Measurements from ENCODE around the gene ABHD12B. TPM values are rescaled to one million over a fixed set of nuclear protein-coding genes. Genes with fewer than 3 reads are reported as not detected.

Gene ABHD12B
- total and polyA plus RNA-seq, 2 experiments from 2014 or later = 9.0 to 52.8 TPM

DNA sequence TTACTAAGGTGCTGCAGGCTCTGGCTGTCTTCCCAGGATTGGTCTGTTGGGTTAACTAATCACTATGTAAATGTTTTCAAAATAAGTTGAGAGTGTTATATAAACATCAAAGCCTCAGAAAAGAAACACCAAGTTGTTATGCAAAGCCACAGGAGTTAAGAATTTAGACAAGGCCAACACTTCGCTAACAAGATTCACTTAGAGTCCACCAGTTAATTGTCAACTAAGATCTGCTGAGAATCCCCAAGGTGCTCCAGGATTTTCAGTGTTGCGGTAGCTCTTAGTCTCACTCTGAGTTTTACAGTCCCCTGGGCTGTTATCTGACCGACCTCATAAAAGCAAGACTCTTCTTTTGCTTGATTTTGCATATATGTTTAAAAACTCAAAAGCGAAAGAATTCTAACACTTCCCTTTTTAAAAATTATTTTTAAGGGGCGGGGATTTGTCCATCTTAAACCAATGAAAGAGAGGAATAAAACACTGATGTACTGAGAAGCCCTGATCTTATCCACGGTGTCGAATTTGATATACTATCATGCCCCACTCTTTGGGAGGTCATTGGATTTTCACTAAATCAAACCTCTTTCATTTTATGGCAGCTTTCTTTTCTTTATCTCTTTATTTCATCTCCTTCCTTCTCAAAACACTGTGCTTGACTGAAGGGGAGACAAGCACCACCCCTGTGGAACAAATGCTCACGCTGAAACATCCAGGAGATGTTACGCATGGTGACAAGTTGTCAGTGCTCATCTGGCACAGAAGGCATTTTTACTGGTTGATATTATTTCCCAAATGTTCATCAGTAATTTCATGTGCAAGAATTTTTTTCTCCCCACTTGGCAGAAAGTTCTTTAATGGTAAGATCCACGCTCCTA, 47.9 kb upstream of the ABHD12B start:
- Histone ChIP-seq H3K4me1 (ENCODE audit: insufficient read depth) (peaks cover 62% of the 10 kb centered on the region), H3K4me3 (no peak overlapping the region), H3F3A (replicated peaks; ENCODE audit: low read depth) (peaks cover 7% of the 10 kb centered on the region; the same call in 1 of the 2 replicates), H3K9me2 (ENCODE audit: insufficient read depth) (no peaks in the 10 kb centered on the region), H4K20me1 (replicated peaks; ENCODE audit: insufficient read depth) (peaks cover 49% of the 10 kb centered on the region), H2AFZ (no peak overlapping the region), H3K27ac (ENCODE audit: low read depth) (no peak overlapping the region), H3K36me3 (ENCODE audit: insufficient read depth) (no peaks in the 10 kb centered on the region), H3K27me3 (ENCODE audit: insufficient read depth) (peaks cover 93% of the 10 kb centered on the region), H3K79me2 (replicated peaks; ENCODE audit: insufficient read depth) (peaks cover 45% of the 10 kb centered on the region), H3K4me2 (peak overlapping the region; percentile 33)
- TF ChIP-seq EZH2phosphoT487 (IDR thresholded peaks at IDR 0.05; ENCODE audit: unreplicated experiment) (no peak), NANOG (IDR thresholded peaks at IDR 0.05; ENCODE audit: borderline replicate concordance) (peak; percentile 30; the same call in 1 of the 2 replicates), ZNF331 (CRISPR knock-in tag; IDR thresholded peaks at IDR 0.05; ENCODE audit: low read depth) (no peak), CREB1 (CRISPR knock-in tag; IDR thresholded peaks at IDR 0.05; ENCODE audit: low read depth) (no peak), STAT1 (IDR thresholded peaks at IDR 0.05; ENCODE audit: unreplicated experiment) (no peak)
- TF ChIP-seq, protein P1, sequence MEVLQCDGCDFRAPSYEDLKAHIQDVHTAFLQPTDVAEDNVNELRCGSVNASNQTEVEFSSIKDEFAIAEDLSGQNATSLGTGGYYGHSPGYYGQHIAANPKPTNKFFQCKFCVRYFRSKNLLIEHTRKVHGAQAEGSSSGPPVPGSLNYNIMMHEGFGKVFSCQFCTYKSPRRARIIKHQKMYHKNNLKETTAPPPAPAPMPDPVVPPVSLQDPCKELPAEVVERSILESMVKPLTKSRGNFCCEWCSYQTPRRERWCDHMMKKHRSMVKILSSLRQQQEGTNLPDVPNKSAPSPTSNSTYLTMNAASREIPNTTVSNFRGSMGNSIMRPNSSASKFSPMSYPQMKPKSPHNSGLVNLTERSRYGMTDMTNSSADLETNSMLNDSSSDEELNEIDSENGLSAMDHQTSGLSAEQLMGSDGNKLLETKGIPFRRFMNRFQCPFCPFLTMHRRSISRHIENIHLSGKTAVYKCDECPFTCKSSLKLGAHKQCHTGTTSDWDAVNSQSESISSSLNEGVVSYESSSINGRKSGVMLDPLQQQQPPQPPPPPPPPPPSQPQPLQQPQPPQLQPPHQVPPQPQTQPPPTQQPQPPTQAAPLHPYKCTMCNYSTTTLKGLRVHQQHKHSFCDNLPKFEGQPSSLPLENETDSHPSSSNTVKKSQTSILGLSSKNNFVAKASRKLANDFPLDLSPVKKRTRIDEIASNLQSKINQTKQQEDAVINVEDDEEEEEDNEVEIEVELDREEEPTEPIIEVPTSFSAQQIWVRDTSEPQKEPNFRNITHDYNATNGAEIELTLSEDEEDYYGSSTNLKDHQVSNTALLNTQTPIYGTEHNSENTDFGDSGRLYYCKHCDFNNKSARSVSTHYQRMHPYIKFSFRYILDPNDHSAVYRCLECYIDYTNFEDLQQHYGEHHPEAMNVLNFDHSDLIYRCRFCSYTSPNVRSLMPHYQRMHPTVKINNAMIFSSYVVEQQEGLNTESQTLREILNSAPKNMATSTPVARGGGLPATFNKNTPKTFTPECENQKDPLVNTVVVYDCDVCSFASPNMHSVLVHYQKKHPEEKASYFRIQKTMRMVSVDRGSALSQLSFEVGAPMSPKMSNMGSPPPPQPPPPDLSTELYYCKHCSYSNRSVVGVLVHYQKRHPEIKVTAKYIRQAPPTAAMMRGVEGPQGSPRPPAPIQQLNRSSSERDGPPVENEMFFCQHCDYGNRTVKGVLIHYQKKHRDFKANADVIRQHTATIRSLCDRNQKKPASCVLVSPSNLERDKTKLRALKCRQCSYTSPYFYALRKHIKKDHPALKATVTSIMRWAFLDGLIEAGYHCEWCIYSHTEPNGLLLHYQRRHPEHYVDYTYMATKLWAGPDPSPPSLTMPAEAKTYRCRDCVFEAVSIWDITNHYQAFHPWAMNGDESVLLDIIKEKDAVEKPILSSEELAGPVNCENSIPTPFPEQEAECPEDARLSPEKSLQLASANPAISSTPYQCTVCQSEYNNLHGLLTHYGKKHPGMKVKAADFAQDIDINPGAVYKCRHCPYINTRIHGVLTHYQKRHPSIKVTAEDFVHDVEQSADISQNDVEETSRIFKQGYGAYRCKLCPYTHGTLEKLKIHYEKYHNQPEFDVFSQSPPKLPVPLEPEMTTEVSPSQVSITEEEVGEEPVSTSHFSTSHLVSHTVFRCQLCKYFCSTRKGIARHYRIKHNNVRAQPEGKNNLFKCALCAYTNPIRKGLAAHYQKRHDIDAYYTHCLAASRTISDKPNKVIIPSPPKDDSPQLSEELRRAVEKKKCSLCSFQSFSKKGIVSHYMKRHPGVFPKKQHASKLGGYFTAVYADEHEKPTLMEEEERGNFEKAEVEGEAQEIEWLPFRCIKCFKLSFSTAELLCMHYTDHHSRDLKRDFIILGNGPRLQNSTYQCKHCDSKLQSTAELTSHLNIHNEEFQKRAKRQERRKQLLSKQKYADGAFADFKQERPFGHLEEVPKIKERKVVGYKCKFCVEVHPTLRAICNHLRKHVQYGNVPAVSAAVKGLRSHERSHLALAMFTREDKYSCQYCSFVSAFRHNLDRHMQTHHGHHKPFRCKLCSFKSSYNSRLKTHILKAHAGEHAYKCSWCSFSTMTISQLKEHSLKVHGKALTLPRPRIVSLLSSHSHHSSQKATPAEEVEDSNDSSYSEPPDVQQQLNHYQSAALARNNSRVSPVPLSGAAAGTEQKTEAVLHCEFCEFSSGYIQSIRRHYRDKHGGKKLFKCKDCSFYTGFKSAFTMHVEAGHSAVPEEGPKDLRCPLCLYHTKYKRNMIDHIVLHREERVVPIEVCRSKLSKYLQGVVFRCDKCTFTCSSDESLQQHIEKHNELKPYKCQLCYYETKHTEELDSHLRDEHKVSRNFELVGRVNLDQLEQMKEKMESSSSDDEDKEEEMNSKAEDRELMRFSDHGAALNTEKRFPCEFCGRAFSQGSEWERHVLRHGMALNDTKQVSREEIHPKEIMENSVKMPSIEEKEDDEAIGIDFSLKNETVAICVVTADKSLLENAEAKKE (CRISPR knock-in tag; IDR thresholded peaks at IDR 0.05) = no peak
- TF ChIP-seq, protein P2, sequence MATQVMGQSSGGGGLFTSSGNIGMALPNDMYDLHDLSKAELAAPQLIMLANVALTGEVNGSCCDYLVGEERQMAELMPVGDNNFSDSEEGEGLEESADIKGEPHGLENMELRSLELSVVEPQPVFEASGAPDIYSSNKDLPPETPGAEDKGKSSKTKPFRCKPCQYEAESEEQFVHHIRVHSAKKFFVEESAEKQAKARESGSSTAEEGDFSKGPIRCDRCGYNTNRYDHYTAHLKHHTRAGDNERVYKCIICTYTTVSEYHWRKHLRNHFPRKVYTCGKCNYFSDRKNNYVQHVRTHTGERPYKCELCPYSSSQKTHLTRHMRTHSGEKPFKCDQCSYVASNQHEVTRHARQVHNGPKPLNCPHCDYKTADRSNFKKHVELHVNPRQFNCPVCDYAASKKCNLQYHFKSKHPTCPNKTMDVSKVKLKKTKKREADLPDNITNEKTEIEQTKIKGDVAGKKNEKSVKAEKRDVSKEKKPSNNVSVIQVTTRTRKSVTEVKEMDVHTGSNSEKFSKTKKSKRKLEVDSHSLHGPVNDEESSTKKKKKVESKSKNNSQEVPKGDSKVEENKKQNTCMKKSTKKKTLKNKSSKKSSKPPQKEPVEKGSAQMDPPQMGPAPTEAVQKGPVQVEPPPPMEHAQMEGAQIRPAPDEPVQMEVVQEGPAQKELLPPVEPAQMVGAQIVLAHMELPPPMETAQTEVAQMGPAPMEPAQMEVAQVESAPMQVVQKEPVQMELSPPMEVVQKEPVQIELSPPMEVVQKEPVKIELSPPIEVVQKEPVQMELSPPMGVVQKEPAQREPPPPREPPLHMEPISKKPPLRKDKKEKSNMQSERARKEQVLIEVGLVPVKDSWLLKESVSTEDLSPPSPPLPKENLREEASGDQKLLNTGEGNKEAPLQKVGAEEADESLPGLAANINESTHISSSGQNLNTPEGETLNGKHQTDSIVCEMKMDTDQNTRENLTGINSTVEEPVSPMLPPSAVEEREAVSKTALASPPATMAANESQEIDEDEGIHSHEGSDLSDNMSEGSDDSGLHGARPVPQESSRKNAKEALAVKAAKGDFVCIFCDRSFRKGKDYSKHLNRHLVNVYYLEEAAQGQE (IDR thresholded peaks at IDR 0.05; ENCODE audit: unreplicated experiment) = no peak
- TF ChIP-seq, protein P3, sequence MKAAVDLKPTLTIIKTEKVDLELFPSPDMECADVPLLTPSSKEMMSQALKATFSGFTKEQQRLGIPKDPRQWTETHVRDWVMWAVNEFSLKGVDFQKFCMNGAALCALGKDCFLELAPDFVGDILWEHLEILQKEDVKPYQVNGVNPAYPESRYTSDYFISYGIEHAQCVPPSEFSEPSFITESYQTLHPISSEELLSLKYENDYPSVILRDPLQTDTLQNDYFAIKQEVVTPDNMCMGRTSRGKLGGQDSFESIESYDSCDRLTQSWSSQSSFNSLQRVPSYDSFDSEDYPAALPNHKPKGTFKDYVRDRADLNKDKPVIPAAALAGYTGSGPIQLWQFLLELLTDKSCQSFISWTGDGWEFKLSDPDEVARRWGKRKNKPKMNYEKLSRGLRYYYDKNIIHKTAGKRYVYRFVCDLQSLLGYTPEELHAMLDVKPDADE (IDR thresholded peaks at IDR 0.05) = no peak
- Mint-ChIP-seq H3K9me3 (no peaks in the 10 kb centered on the region; the same call in 2 of the 3 replicates), H3K27me3 (ENCODE audit: insufficient read depth, low read depth, poor library complexity) (peaks cover 36% of the 10 kb centered on the region), H3K27ac (no peak overlapping the region), H3K4me1 (peaks cover 62% of the 10 kb centered on the region), H3K36me3 (ENCODE audit: low read depth) (peaks cover 3% of the 10 kb centered on the region; the same call in 2 of the 3 replicates), H3K4me3 (no peak overlapping the region)
- peak; percentile 51; the same call in 2 of the 3 replicates for ATAC-seq
- peak; percentile 23 for DNase-seq (ENCODE audit: low spot score)

Data from GM23338 (cell line).